ENCODE results near the gene GNAL. TPM values are rescaled to one million over a fixed set of nuclear protein-coding genes. Genes with fewer than 3 reads are reported as not detected.

GNAL gene
- total and polyA plus RNA-seq, 2 donors from 2014 or later = 1.8 to 9.7 TPM

DNA sequence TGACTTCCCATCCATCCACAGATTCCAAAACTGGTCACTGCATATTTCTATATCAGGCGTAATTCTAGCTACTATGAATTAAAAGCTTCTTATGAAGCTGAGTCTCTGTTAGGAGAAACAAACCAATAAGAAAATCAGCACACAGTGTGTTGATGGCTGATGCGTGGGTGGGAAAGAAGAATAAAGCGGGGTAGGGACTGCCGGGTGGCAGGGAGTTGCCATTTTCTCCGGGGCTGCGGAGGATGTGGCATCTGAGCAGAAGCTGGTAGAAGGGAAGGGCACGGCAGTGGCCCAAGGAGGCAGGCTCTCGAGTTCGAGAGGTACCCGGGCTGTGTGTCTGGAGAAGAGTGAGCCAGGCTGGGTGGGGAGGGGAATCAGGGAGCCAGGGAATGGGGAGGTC, 113.5 kb downstream of the GNAL start:
- DNase-seq = no peak
- no peaks in the 10 kb centered on the region for H3K4me1 ChIP-seq (ENCODE audit: control insufficient read depth in 2 of 3, insufficient read depth in 2 of 3, low read depth in 1 of 3, low read length in 3 of 3)
- intact Hi-C loops (cut with DNase I) = no loop called here
- H3K36me3 ChIP-seq (ENCODE audit: control insufficient read depth in 2 of 3, insufficient read depth in 3 of 3, low read length in 3 of 3) = no peaks in the 10 kb centered on the region
- TF ChIP-seq, protein P1, sequence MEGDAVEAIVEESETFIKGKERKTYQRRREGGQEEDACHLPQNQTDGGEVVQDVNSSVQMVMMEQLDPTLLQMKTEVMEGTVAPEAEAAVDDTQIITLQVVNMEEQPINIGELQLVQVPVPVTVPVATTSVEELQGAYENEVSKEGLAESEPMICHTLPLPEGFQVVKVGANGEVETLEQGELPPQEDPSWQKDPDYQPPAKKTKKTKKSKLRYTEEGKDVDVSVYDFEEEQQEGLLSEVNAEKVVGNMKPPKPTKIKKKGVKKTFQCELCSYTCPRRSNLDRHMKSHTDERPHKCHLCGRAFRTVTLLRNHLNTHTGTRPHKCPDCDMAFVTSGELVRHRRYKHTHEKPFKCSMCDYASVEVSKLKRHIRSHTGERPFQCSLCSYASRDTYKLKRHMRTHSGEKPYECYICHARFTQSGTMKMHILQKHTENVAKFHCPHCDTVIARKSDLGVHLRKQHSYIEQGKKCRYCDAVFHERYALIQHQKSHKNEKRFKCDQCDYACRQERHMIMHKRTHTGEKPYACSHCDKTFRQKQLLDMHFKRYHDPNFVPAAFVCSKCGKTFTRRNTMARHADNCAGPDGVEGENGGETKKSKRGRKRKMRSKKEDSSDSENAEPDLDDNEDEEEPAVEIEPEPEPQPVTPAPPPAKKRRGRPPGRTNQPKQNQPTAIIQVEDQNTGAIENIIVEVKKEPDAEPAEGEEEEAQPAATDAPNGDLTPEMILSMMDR (IDR thresholded peaks at IDR 0.05; ENCODE audit: borderline replicate concordance, extremely low read depth, insufficient read depth) = no peak
- H3K27me3 ChIP-seq (ENCODE audit: control insufficient read depth, insufficient read depth, low read length) = no peaks in the 10 kb centered on the region
- no peak overlapping the region for H3K9ac ChIP-seq (ENCODE audit: low read length in 3 of 3)
- H3K27ac ChIP-seq (ENCODE audit: low read depth in 2 of 2, low read length in 2 of 2) = no peak overlapping the region
- H3K4me3 ChIP-seq (ENCODE audit: low read length in 3 of 3) = no peak overlapping the region
- FAIRE-seq = no peak
- no peaks in the 10 kb centered on the region for H3K9me3 ChIP-seq (ENCODE audit: control insufficient read depth in 2 of 3, insufficient read depth in 1 of 3, low read length in 3 of 3)

GRCh38 chr18:11807233-11807632, 118.2 kb downstream of the GNAL start:
- no peak for DNase-seq
- no peak overlapping the region for H3K9ac ChIP-seq (ENCODE audit: low read length in 3 of 3)
- FAIRE-seq = no peak
- no peaks in the 10 kb centered on the region for H3K36me3 ChIP-seq (ENCODE audit: control insufficient read depth in 2 of 3, insufficient read depth in 3 of 3, low read length in 3 of 3)
- no peak overlapping the region for H3K4me3 ChIP-seq (ENCODE audit: low read length in 3 of 3)
- H3K27ac ChIP-seq (ENCODE audit: low read depth in 2 of 2, low read length in 2 of 2) = no peak overlapping the region
- no peaks in the 10 kb centered on the region for H3K4me1 ChIP-seq (ENCODE audit: control insufficient read depth in 2 of 3, insufficient read depth in 2 of 3, low read depth in 1 of 3, low read length in 3 of 3)
- no peaks in the 10 kb centered on the region for H3K9me3 ChIP-seq (ENCODE audit: control insufficient read depth in 2 of 3, insufficient read depth in 1 of 3, low read length in 3 of 3)
- intact Hi-C loops (cut with DNase I) = no loop called here
- H3K27me3 ChIP-seq (ENCODE audit: control insufficient read depth, insufficient read depth, low read length) = no peaks in the 10 kb centered on the region
- TF ChIP-seq, protein P1 (IDR thresholded peaks at IDR 0.05; ENCODE audit: borderline replicate concordance, extremely low read depth, insufficient read depth) = no peak

- Histone ChIP-seq H3K9ac (ENCODE audit: low read length in 3 of 3) (no peak overlapping the region), H3K4me1 (ENCODE audit: control insufficient read depth in 2 of 3, insufficient read depth in 2 of 3, low read depth in 1 of 3, low read length in 3 of 3) (no peaks in the 10 kb centered on the region), H3K36me3 (ENCODE audit: control insufficient read depth in 2 of 3, insufficient read depth in 3 of 3, low read length in 3 of 3) (no peaks in the 10 kb centered on the region), H3K4me3 (ENCODE audit: low read length in 3 of 3) (no peak overlapping the region), H3K27me3 (ENCODE audit: control insufficient read depth, insufficient read depth, low read length) (no peaks in the 10 kb centered on the region), H3K27ac (ENCODE audit: low read depth in 2 of 2, low read length in 2 of 2) (no peak overlapping the region), H3K9me3 (ENCODE audit: control insufficient read depth in 2 of 3, insufficient read depth in 1 of 3, low read length in 3 of 3) (no peaks in the 10 kb centered on the region)
- no peak for DNase-seq
- intact Hi-C loops (cut with DNase I) = no loop called here
- no peak for FAIRE-seq
- TF ChIP-seq, protein P1 (IDR thresholded peaks at IDR 0.05; ENCODE audit: borderline replicate concordance, extremely low read depth, insufficient read depth) = no peak
Measured at GRCh38 chr18:11808001-11808855, 119.2 kb downstream of the GNAL start.

Measured in kidney (tissue), 14 donors.